Iris pigment epithelial cell (primary cell): ENCODE results near the gene MYO16.

Source experiments
- DNase-seq: peaks from one replicate; pipeline ENCODE4 v3.0.0-alpha.2; 2011; ENCODE audit warnings: low read depth

MYO16 gene

DNA sequence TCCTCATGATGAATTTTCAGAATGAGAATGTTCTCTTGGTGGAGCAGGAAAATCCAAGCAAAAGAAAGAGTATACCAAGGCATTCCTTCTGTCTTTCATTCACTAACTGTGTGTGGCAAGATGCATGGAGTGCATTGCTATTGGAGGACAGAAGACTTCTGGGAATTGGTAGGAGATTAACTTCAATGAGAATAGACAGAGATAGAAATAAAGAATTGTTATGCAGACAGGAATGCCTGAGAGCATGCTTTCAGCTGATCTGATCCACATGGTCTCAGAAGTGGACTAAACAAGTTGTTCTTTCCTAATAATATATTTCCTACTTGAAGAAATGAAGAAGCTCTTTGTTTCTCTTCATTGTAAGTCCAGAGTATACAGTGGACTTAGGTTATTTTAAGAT, 303.6 kb downstream of the MYO16 start:
- no peak for DNase-seq

DNA sequence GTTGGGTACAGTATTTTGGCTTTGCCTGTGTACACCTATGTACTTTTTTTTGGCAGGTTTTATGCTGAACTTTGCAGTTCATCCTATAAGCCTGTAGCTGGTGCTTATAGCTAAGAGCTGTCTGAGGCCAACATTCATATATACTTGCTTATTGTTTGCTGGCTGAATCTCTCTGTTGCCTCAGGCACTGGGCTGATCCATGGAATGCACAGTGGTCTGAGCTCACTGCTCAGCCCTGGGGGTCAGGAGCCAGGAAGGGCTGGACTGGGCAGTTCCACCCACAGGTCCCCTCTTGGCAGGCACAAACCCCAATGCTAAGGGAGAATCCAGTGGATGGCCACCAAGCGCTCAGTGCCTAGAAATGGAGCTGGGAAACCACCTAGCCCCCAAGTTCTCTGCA, 308.7 kb downstream of the MYO16 start:
- no peak for DNase-seq

GRCh38 chr13:108940121-108940520, 310.7 kb downstream of the MYO16 start:
- DNase-seq: no peak

- no peak for DNase-seq
These were observed 314.4 kb downstream of the MYO16 start for GRCh38 chr13:108943842-108944241.

GRCh38 chr13:108944760-108945159, 315.3 kb downstream of the MYO16 start:
- peak; percentile 89 for DNase-seq

DNA sequence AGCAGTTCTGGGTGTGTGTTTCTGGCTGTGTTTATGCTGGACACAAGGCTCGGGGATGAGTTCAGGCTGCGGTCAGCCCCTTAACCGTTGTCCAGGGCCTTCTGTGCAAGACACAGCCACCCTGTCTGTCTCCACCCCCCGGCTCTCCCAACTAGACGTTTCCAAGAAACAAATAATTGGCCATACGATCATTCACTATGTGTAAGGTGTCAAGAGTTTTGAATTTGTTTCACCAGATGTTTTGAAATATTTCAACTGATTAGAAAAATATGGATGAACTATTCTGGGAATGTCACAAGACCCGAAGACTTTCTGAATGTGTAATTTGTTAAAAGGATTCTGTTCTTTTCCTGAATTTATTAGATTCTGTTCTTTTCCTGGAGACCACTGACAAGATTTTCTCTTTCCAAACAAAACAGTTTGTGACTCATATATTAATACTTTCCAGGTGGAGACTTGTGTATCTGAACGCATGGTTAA, 318.2 kb downstream of the MYO16 start:
- DNase-seq: peak; percentile 96

DNA sequence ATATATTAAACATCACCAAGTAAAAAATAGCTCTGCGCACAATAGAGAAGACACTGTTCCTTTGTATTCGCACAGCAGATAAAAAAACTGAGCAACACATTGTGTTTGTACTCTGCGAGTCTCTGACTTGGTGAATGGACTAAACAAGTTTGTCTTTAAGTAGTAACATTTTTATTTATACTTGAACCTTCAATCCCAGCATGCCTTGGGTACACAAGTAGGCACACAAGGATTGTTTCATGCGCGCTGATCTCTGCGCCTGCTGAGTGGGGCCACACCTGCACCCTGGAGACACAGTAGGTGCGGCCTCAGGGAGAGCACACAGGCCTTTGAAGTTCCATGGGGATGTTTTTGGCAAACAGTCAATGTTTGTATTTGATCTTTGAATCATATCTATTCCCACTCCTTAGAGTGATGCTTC, 318.9 kb downstream of the MYO16 start:
- DNase-seq: no peak

DNA sequence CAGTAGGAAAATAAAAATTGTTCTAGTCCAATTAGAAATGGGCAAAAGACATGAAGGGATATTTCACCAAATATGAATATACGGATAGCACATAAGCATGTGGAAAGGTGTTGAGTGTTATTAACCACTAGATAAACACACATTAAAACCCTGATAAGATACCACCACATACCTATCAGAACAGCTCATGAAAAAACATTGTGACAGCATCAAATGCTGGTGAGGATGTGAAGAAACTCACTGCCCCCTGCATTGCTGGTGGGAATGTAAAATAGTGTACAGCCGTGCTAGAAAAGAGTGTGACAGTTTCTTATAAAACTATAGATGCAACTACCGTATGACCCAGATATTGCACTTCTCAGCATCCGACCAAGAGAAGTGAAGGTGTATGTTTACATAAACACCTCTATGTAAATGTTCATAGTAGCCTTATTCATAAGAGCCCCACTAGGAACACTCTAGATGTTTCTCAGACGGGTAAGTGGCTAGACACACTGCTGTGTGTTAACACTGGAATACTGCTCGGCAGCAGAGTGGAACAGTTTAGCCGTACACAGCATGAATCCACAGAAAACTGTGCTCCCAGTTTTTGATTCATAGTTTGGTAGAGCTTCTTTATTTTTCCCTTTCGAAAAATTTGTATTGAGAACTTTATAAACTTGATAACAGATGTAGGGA, 321.1 kb downstream of the MYO16 start:
- DNase-seq: peak; percentile 77

DNA sequence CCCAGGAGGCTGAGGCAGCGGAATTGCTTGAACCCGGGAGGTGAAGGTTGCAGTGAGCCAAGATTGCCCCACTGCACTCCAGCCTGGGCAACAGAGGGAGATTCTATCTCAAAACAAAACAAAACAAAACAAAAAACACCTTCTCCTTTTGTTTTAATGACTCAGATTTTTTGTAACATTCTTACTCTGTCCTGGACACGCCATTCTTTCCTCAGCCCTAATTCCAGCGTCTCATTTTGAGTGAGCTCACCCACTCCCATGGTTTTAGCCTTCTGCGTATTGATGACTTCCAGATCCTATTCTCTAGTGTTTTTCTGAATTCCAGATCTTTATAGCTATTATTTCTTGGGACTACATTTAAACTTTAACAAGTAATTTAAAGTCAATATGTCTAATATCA, 326.3 kb downstream of the MYO16 start:
- DNase-seq: no peak

GRCh38 chr13:108957369-108958012, 328.1 kb downstream of the MYO16 start:
- peak; percentile 90 for DNase-seq

DNA sequence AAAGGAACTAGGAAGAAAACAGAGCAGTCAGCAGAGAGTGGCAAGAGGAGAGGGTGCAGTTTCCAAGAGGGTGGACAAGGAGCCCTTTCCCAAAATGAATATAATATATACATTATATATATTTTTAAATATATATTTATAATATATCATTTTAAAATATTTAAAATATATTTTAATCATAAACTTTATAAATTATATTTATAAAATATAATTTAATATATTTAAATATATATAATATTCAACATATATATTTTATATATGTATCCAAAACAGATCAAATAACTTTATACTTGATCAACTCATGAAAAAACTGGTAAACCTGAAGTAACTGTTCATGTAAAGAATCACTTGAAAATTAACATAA, 328.6 kb downstream of the MYO16 start:
- no peak for DNase-seq

- DNase-seq: no peak
These were observed 329.8 kb downstream of the MYO16 start for GRCh38 chr13:108959234-108959633.

DNA sequence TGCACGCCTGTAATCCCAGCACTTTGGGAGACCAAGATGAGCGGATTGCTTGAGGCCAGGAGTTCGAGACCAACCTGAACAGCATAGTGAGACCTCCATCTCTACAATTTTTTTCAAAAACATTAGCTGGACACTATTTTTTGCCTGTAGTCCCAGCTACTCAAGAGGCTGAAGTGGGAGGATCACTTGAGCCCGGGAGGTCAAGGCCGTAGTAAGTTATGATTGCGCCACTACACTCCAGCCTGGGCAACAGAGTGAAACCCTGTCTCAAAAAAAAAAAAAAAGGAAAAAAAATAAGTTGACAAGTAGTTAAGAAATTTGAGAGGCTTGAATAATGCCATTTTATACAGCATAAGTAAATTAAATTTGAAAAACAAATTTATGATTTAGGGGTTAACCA, 330.6 kb downstream of the MYO16 start:
- no peak for DNase-seq

DNA sequence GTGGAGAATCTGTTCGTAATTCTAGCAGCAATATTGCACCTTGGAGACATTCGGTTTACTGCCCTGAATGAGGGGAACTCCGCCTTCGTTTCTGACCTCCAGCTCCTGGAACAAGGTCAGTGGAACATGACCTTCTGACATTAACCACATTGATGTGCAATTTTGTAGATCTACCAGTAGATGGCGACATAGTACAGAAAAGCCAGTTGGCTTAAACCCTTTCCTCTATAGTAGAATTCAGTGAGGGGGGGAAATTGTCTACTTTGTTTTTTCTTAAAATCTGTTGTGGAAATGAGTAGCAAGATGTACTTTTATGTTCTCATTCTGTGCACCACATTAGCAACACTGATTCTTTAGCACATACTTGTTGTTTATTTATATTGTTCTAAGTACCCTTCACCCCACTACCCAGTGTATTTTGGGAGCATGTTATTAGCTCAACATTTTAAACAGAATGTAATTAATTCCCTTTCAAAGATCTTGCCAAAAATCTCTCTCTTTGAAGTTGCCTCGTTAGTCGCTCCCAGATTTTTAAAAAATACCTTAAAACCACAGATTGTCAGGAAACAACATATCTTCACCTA, 332.2 kb downstream of the MYO16 start:
- DNase-seq: peak; percentile 64

GRCh38 chr13:108962654-108963053, 333.2 kb downstream of the MYO16 start:
- no peak for DNase-seq

DNA sequence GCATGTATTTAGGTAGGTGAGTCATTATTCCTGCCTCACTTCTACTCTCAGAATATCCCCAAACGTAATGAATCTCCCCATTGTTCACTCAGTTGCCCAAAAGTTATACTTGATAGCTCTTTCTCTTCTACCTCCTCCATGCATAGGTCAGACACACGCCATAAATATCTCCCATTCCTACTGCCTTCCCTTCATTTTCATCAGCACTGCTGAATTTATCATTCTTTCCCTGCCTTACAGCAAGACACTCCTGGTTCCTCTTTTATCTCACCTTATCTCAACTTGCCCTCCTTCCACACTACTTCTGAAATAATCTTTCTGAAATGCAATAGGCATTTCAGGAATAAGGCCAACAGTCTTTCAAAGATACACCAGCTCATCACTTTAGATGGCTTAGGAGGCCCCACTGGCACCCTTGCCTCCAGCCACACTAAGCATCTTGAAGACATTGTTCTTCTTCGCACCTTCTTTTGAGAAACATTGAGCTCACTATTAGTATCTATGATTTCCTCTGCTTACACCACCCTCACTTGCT, 333.9 kb downstream of the MYO16 start:
- DNase-seq: no peak

GRCh38 chr13:108963846-108964600, 334.6 kb downstream of the MYO16 start:
- peak; percentile 91 for DNase-seq

DNA sequence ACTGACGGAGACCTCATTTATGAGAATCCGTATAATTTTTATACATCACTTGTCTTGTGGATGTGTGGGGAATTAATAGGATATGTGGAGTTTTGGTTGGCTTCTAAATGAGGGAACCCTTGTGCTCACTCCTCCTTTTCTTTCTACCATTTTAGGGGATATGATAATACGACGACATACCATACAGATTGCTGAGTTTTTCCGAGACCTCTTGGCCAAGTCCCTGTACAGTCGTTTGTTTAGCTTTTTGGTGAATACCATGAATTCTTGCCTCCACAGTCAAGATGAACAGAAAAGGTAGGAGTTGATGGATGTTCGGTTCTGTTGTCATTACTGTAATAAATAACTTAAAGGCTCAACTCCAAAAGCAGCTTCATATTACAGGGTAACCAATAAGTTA, 335.2 kb downstream of the MYO16 start:
- DNase-seq: peak; percentile 56

- DNase-seq: no peak
These were observed 338.0 kb downstream of the MYO16 start for GRCh38 chr13:108967371-108967770.

DNA sequence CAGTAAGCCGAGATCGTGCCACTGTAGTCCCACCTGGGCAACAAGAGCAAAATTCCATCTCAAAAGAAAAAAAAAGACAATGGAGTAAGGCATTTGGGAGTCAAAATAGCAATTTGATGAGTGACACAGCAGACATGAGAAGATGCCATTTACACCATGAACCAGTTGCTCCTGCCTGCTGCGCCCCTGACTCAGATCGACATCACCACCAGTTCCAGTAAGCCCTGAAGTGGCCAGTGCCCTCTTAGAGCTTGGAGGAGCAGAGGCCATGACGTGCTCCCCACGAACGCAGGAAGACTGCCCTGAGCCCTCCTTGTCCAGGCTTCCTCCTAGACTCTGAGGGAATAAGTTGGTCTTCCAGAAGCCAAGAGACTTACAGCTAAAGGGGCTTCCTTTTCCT, 339.2 kb downstream of the MYO16 start:
- DNase-seq: no peak

DNA sequence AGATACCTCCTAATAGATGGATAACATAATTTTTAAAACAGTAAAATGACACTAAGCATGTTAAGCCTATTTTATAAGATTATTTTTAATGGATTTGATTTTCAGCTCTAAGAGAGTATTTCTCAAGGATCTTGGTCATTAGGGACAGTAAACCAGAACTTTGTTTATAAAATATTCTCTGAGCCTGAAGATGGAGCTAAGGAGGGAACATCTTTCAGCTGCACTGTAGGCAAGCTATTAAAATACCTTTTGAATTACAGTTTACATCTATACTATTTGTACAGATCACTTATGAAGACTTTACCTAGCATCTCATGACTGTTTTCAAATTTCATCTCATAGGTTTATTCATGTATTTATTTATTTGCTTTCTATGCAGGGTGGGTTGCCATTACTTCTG, 345.3 kb downstream of the MYO16 start:
- DNase-seq: no peak

GRCh38 chr13:108980237-108980636, 350.8 kb downstream of the MYO16 start:
- no peak for DNase-seq

- DNase-seq: no peak
These were observed 352.0 kb downstream of the MYO16 start for GRCh38 chr13:108981407-108981806.
